ENCODE measurements around the gene CNGA3.
"Not testable (repeated sequence)": the region's sequence is repeated elsewhere in the genome, so short reads cannot be mapped to it uniquely, and the experiment has no call there.

The CNGA3 gene

DNA sequence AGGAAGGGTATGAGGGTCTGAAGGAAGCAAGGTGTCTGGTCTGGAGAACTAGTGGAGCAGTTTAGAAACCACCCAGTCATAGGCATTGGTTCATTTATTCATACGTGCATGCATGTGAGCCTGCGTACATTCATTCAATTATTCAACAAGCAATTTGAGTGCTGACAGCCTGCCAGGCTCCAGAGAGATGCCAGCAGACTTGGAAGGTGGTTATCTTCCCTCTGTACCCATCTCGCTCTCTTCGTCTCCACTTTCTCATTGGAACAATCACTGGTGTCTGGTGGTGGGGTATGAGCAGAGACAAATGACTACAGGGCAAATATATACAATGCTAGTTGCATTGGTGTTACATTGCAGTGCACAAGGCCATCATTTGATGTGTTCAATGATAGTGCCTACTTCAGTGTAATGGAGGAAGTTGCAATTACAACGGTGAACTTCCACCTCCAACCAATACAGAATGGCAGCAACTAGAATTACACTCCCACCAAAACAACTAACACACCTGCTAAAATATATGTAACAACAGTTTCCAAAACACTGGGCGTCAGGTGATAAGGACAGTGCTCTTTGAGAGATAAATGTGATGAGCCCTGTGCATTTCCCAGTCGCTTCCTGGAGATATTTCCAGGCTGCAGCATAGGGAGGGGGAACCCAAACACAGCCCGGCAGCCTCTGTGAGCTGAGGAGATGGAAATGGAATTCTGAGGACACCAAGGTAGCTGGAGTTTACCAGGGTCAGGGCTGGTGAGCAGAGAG is 32.6 kb upstream of the CNGA3 start:
- Histone ChIP-seq H3K27ac (ENCODE audit: insufficient read depth in 1 of 2, low read depth in 1 of 2, low read length in 2 of 2, poor library complexity in 1 of 2, severe bottlenecking in 2 of 2) (no peak overlapping the region), H3K9me3 (ENCODE audit: control extremely low read depth in 1 of 5, control insufficient read depth in 4 of 5, insufficient read depth in 2 of 5, low read depth in 1 of 5, low read length in 4 of 5) (peaks cover 0 to 1% (median 0%) of the 10 kb centered on the region in 5 experiments), H3K4me3 (ENCODE audit: control insufficient read depth in 1 of 7, extremely low read depth in 1 of 7, insufficient read depth in 4 of 7, low read depth in 2 of 7, low read length in 6 of 7) (no peak overlapping the region), H3K36me3 (ENCODE audit: control insufficient read depth in 4 of 4, insufficient read depth in 4 of 4, low read length in 3 of 4) (no peaks in the 10 kb centered on the region), H3K4me1 (ENCODE audit: control extremely low read depth in 1 of 4, control insufficient read depth in 4 of 4, insufficient read depth in 4 of 4, low read length in 3 of 4) (no peaks in the 10 kb centered on the region), H3K27me3 (replicated peaks in 2 of 5; ENCODE audit: control insufficient read depth in 4 of 5, insufficient read depth in 5 of 5, low read length in 4 of 5) (peaks cover 0 to 29% (median 6%) of the 10 kb centered on the region in 5 experiments)
- no peak for DNase-seq
- POLR2A ChIA-PET = no interaction called here
- 87% methylated on average over 5 of the region's 8 CpGs for WGBS (ENCODE audit: insufficient coverage)
- CTCF ChIA-PET = no interaction called here

DNA sequence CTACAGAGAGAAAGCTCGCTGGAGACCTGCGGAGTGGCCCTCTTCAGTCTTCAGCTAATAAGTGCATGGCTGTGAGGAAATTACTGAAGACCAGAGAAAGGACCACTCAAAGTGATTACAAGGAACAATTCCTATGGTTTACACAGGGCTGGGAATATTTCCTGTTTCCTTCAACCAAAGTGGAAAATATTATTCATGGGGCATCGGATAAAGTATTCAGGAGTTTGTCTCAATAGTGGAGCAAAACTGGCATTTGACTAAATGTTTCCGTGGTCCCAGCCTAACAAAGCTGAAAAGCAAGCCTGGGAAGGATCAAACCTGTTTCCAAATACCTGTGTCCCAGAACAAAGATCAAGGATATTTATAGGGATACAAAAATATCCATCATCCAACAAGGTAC is 32.0 kb upstream of the CNGA3 start:
- 94% methylated on average over 4 of the region's 4 CpGs for WGBS (ENCODE audit: insufficient coverage)
- DNase-seq = no peak
- peaks cover 0 to 28% (median 5%) of the 10 kb centered on the region in 5 experiments for H3K27me3 ChIP-seq (replicated peaks in 2 of 5; ENCODE audit: control insufficient read depth in 4 of 5, insufficient read depth in 5 of 5, low read length in 4 of 5)
- ChIA-PET CTCF (no interaction called here), POLR2A (no interaction called here)
- H3K9me3 ChIP-seq (ENCODE audit: control extremely low read depth in 1 of 5, control insufficient read depth in 4 of 5, insufficient read depth in 2 of 5, low read depth in 1 of 5, low read length in 4 of 5) = peaks cover 0 to 1% (median 0%) of the 10 kb centered on the region in 5 experiments
- H3K36me3 ChIP-seq (ENCODE audit: control insufficient read depth in 4 of 4, insufficient read depth in 4 of 4, low read length in 3 of 4) = no peaks in the 10 kb centered on the region
- H3K27ac ChIP-seq (ENCODE audit: insufficient read depth in 1 of 2, low read depth in 1 of 2, low read length in 2 of 2, poor library complexity in 1 of 2, severe bottlenecking in 2 of 2) = no peak overlapping the region
- no peaks in the 10 kb centered on the region for H3K4me1 ChIP-seq (ENCODE audit: control extremely low read depth in 1 of 4, control insufficient read depth in 4 of 4, insufficient read depth in 4 of 4, low read length in 3 of 4)
- H3K4me3 ChIP-seq (ENCODE audit: control insufficient read depth in 1 of 7, extremely low read depth in 1 of 7, insufficient read depth in 4 of 7, low read depth in 2 of 7, low read length in 6 of 7) = no peak overlapping the region

DNA sequence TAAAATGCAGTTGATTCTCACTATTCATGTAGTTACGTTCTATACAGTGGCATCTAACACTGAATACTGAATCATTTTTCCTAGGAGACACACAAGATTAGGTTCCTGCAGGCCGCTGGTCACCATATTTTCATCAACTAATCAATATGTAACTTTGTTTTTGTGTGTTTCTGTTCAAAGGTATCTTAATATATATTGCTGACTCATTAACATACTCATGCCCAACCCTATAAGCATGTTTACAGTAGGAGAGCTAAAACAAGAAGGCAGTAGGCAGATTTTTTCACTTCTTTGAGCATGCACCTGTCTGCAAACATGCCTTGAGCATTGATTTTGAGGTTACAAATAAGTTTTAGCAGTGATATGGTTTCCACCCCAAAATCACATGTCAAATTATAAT is 30.3 kb upstream of the CNGA3 start:
- POLR2A ChIA-PET = no interaction called here
- CTCF ChIA-PET = no interaction called here

DNA sequence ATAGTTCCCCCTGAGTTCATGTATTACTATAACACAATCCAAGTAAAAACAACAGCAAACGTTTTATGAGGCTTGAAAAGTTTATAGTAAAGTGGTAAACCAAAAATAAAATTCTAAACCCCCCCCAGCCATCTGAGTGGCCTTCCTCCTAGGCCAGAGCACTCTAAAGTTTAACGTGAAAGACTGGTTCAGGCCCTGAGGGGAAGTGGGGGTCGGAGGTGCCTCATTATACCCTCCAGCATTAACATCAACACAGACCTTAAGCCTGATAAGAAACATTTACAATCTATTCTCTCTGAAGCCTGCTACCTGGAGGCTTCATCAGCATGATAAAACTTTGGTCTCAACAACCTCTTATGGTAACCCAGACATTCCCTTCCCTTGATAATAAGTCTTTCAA is 29.0 kb upstream of the CNGA3 start:
- H3K9me3 ChIP-seq (ENCODE audit: control extremely low read depth in 1 of 5, control insufficient read depth in 4 of 5, insufficient read depth in 2 of 5, low read depth in 1 of 5, low read length in 4 of 5) = peaks cover 1 to 19% (median 9%) of the 10 kb centered on the region in 5 experiments
- ChIA-PET POLR2A (no interaction called here), CTCF (interaction anchor here (1.0 kb wide), 1 partner anchor 8 kb away, joined by 3 read pairs; no protein-coding TSS in a partner anchor)
- peaks cover 0 to 9% (median 2%) of the 10 kb centered on the region in 5 experiments for H3K27me3 ChIP-seq (replicated peaks in 2 of 5; ENCODE audit: control insufficient read depth in 4 of 5, insufficient read depth in 5 of 5, low read length in 4 of 5)
- no peaks in the 10 kb centered on the region for H3K36me3 ChIP-seq (ENCODE audit: control insufficient read depth in 4 of 4, insufficient read depth in 4 of 4, low read length in 3 of 4)
- no CpG with 5 or more reads among the region's 3 CpGs for WGBS (ENCODE audit: insufficient coverage)
- no peak overlapping the region for H3K4me3 ChIP-seq (ENCODE audit: control insufficient read depth in 1 of 7, extremely low read depth in 1 of 7, insufficient read depth in 4 of 7, low read depth in 2 of 7, low read length in 6 of 7)
- no peak for DNase-seq
- no peaks in the 10 kb centered on the region for H3K4me1 ChIP-seq (ENCODE audit: control extremely low read depth in 1 of 4, control insufficient read depth in 4 of 4, insufficient read depth in 4 of 4, low read length in 3 of 4)
- no peak overlapping the region for H3K27ac ChIP-seq (ENCODE audit: insufficient read depth in 1 of 2, low read depth in 1 of 2, low read length in 2 of 2, poor library complexity in 1 of 2, severe bottlenecking in 2 of 2)

More for the DNA sequence above, 30.3 kb upstream of the CNGA3 start:
- Histone ChIP-seq H3K9me3 (ENCODE audit: control extremely low read depth in 1 of 5, control insufficient read depth in 4 of 5, insufficient read depth in 2 of 5, low read depth in 1 of 5, low read length in 4 of 5) (peaks cover 1 to 12% (median 9%) of the 10 kb centered on the region in 5 experiments), H3K27me3 (replicated peaks in 2 of 5; ENCODE audit: control insufficient read depth in 4 of 5, insufficient read depth in 5 of 5, low read length in 4 of 5) (peaks cover 0 to 16% (median 2%) of the 10 kb centered on the region in 5 experiments), H3K4me3 (ENCODE audit: control insufficient read depth in 1 of 7, extremely low read depth in 1 of 7, insufficient read depth in 4 of 7, low read depth in 2 of 7, low read length in 6 of 7) (no peak overlapping the region), H3K36me3 (ENCODE audit: control insufficient read depth in 4 of 4, insufficient read depth in 4 of 4, low read length in 3 of 4) (no peaks in the 10 kb centered on the region), H3K4me1 (ENCODE audit: control extremely low read depth in 1 of 4, control insufficient read depth in 4 of 4, insufficient read depth in 4 of 4, low read length in 3 of 4) (no peaks in the 10 kb centered on the region), H3K27ac (ENCODE audit: insufficient read depth in 1 of 2, low read depth in 1 of 2, low read length in 2 of 2, poor library complexity in 1 of 2, severe bottlenecking in 2 of 2) (no peak overlapping the region)
- no peak for DNase-seq
- WGBS (ENCODE audit: insufficient coverage) = 100% methylated on average over 1 of the region's 2 CpGs

DNA sequence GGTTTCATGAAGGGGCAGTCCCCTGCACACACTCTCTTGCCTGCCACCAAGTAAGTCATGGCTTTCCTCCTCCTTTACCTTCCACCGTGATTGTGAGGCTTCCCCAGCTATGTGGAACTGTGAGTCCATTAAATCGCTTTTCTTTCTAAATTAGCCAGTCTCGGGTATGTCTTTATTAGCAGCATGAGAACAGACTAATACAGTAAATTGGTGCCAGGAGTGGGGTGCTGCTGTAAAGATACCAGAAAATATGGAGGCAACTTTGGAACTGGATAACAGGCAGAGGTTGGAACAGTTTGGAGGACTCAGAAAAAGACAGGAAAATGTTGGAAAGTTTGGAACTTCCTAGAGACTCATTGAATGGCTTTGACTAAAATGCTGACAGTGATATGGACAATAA is 26.1 kb upstream of the CNGA3 start:
- 90% methylated on average over 2 of the region's 3 CpGs for WGBS (ENCODE audit: insufficient coverage)
- DNase-seq; H3K27me3 ChIP-seq (replicated peaks in 2 of 5; ENCODE audit: control insufficient read depth in 4 of 5, insufficient read depth in 5 of 5, low read length in 4 of 5); H3K4me1 ChIP-seq (ENCODE audit: control extremely low read depth in 1 of 4, control insufficient read depth in 4 of 4, insufficient read depth in 4 of 4, low read length in 3 of 4); H3K4me3 ChIP-seq (ENCODE audit: control insufficient read depth in 1 of 7, extremely low read depth in 1 of 7, insufficient read depth in 4 of 7, low read depth in 2 of 7, low read length in 6 of 7); H3K36me3 ChIP-seq (ENCODE audit: control insufficient read depth in 4 of 4, insufficient read depth in 4 of 4, low read length in 3 of 4); H3K27ac ChIP-seq (ENCODE audit: insufficient read depth in 1 of 2, low read depth in 1 of 2, low read length in 2 of 2, poor library complexity in 1 of 2, severe bottlenecking in 2 of 2); POLR2A ChIA-PET; CTCF ChIA-PET: not testable (repeated sequence)
- peaks cover 1 to 31% (median 9%) of the 10 kb centered on the region in 5 experiments for H3K9me3 ChIP-seq (ENCODE audit: control extremely low read depth in 1 of 5, control insufficient read depth in 4 of 5, insufficient read depth in 2 of 5, low read depth in 1 of 5, low read length in 4 of 5)

DNA sequence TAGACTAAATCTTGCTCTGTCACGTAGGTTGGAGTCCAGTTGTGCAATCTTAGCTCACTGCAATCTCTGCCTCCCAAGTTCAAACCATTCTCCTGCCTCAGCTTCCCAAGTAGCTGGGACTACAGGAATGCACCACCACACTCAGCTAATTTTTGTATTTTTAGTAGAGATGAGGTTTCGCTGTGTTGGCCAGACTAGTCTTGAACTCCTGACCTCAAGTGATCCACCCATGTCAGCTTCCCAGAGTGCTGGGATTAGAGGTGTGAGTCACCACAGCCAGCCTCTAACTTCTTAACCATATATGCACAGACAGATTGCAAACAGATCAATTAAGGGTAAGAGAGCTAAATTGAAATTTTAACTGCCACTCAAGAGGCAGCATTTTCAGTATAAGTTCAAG is 22.1 kb upstream of the CNGA3 start:
- no peaks in the 10 kb centered on the region for H3K27me3 ChIP-seq (replicated peaks in 2 of 5; ENCODE audit: control insufficient read depth in 4 of 5, insufficient read depth in 5 of 5, low read length in 4 of 5)
- H3K4me3 ChIP-seq (ENCODE audit: control insufficient read depth in 1 of 7, extremely low read depth in 1 of 7, insufficient read depth in 4 of 7, low read depth in 2 of 7, low read length in 6 of 7) = no peak overlapping the region
- no peaks in the 10 kb centered on the region for H3K4me1 ChIP-seq (ENCODE audit: control extremely low read depth in 1 of 4, control insufficient read depth in 4 of 4, insufficient read depth in 4 of 4, low read length in 3 of 4)
- DNase-seq = no peak
- peaks cover 2 to 33% (median 9%) of the 10 kb centered on the region in 5 experiments for H3K9me3 ChIP-seq (ENCODE audit: control extremely low read depth in 1 of 5, control insufficient read depth in 4 of 5, insufficient read depth in 2 of 5, low read depth in 1 of 5, low read length in 4 of 5)
- ChIA-PET CTCF (interaction anchor here (0.9 kb wide), 1 partner anchor 45 kb away, joined by 3 read pairs; no protein-coding TSS in a partner anchor), POLR2A (no interaction called here)
- 100% methylated on average over 1 of the region's 2 CpGs for WGBS (ENCODE audit: insufficient coverage)
- no peak overlapping the region for H3K27ac ChIP-seq (ENCODE audit: insufficient read depth in 1 of 2, low read depth in 1 of 2, low read length in 2 of 2, poor library complexity in 1 of 2, severe bottlenecking in 2 of 2)
- H3K36me3 ChIP-seq (ENCODE audit: control insufficient read depth in 4 of 4, insufficient read depth in 4 of 4, low read length in 3 of 4) = no peaks in the 10 kb centered on the region

DNA sequence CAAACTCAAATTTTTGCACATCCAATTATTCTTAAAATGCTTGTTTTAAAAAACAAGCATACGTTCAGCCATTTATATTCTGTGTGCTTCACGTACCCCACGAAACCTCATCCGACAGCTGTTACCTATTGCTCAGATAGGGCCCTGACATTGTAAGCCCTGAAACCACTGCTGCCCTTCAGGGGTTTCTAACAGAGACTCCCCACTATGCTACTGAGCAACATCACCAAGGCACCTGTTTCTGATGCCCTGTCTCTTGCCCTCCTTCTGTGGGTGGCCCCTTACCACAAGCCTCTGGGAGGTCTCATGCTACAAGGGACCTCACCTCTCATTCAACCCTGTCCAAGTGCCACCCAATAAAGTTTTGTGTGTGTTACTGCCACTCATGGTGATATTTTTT is 18.5 kb upstream of the CNGA3 start:
- Histone ChIP-seq H3K9me3 (ENCODE audit: control extremely low read depth in 1 of 5, control insufficient read depth in 4 of 5, insufficient read depth in 2 of 5, low read depth in 1 of 5, low read length in 4 of 5) (peaks cover 0 to 10% (median 2%) of the 10 kb centered on the region in 5 experiments), H3K36me3 (ENCODE audit: control insufficient read depth in 4 of 4, insufficient read depth in 4 of 4, low read length in 3 of 4) (no peaks in the 10 kb centered on the region), H3K27ac (ENCODE audit: insufficient read depth in 1 of 2, low read depth in 1 of 2, low read length in 2 of 2, poor library complexity in 1 of 2, severe bottlenecking in 2 of 2) (no peak overlapping the region), H3K4me3 (ENCODE audit: control insufficient read depth in 1 of 7, extremely low read depth in 1 of 7, insufficient read depth in 4 of 7, low read depth in 2 of 7, low read length in 6 of 7) (no peak overlapping the region), H3K4me1 (ENCODE audit: control extremely low read depth in 1 of 4, control insufficient read depth in 4 of 4, insufficient read depth in 4 of 4, low read length in 3 of 4) (no peaks in the 10 kb centered on the region), H3K27me3 (replicated peaks in 2 of 5; ENCODE audit: control insufficient read depth in 4 of 5, insufficient read depth in 5 of 5, low read length in 4 of 5) (peaks cover 0 to 2% (median 0%) of the 10 kb centered on the region in 5 experiments)
- WGBS (ENCODE audit: insufficient coverage) = 100% methylated on average over 4 of the region's 4 CpGs
- no peak for DNase-seq
- CTCF ChIA-PET = no interaction called here
- POLR2A ChIA-PET = no interaction called here
